HL-60 (cell line): ENCODE results near the gene SEC23A.

Experiments
- CTCF ChIP-seq: IDR thresholded peaks from one replicate; pipeline ENCODE4 v1.5.1; 2011; ENCODE audit warnings: low read length, control low read depth, inconsistent platforms; ENCODE audit not compliant: insufficient read depth
- POLR2AphosphoS5 ChIP-seq: IDR thresholded peaks from 2 replicates; pipeline ENCODE4 v1.6.1; 2012; ENCODE audit warnings: low read depth
- SPI1 ChIP-seq: IDR thresholded peaks from 2 replicates; pipeline ENCODE4 v1.6.1; 2012; ENCODE audit warnings: low read depth, mild to moderate bottlenecking, borderline replicate concordance

- TF ChIP-seq CTCF (no peak), SPI1 (no peak), POLR2AphosphoS5 (no peak)
Measured at GRCh38 chr14:39097159-39097558, 5.9 kb downstream of the SEC23A start.
